ENCODE results near the gene SPRYD7.

DNA sequence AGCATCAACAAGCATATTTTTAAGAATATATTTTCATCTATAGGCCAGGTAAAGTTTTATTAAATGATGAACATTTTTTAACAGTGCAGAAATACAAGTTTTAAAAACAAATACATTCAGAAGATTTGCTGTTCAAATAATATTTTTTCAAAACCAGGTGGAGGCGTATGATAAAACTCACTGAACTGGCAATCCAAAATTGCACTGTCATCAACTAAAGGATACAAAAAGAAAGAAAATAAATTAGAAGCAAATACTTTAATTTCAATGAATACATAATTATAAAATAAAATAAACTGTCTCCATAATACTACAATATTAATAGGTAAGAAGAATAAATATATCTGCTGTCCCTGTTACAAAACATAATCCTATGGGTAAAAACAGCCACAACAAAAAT, 21.2 kb downstream of the SPRYD7 start:
- TF ChIP-seq EZH2 (IDR thresholded peaks at IDR 0.05; ENCODE audit: borderline replicate concordance, insufficient read depth, low read depth, low read length, poor library complexity, severe bottlenecking): no peak
- TF ChIP-seq, protein P1, sequence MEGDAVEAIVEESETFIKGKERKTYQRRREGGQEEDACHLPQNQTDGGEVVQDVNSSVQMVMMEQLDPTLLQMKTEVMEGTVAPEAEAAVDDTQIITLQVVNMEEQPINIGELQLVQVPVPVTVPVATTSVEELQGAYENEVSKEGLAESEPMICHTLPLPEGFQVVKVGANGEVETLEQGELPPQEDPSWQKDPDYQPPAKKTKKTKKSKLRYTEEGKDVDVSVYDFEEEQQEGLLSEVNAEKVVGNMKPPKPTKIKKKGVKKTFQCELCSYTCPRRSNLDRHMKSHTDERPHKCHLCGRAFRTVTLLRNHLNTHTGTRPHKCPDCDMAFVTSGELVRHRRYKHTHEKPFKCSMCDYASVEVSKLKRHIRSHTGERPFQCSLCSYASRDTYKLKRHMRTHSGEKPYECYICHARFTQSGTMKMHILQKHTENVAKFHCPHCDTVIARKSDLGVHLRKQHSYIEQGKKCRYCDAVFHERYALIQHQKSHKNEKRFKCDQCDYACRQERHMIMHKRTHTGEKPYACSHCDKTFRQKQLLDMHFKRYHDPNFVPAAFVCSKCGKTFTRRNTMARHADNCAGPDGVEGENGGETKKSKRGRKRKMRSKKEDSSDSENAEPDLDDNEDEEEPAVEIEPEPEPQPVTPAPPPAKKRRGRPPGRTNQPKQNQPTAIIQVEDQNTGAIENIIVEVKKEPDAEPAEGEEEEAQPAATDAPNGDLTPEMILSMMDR (IDR thresholded peaks at IDR 0.05): no peak

Measured in B cell (primary cell).